ENCODE data around the gene MMP11. TPM values are rescaled to one million over a fixed set of nuclear protein-coding genes. Genes with fewer than 3 reads are reported as not detected.

The MMP11 gene
- total and polyA plus RNA-seq, 2 experiments from 2014 or later = 5.3 to 17.4 TPM

- TF ChIP-seq ZNF462 (CRISPR knock-in tag; IDR thresholded peaks at IDR 0.05) (no peak), REST (IDR thresholded peaks at IDR 0.05; ENCODE audit: unreplicated experiment) (no peak), ZNF114 (CRISPR knock-in tag; IDR thresholded peaks at IDR 0.05) (no peak), STAT1 (IDR thresholded peaks at IDR 0.05; ENCODE audit: unreplicated experiment) (no peak), CTCF (conservative IDR thresholded peaks at IDR 0.05; ENCODE audit: low read depth in 2 of 2) (no peak)
These were observed 54.1 kb downstream of the MMP11 start (continued) for GRCh38 chr22:23826510-23827350.
